Activated CD4-positive, alpha-beta T cell treated with anti-CD3 and anti-CD28 coated beads for 48 hours (primary cell): Measurements from ENCODE around the gene ATE1.
A peak's percentile ranks its signal among the peaks of the same experiment; 100 is the strongest.
"Not testable (repeated sequence)": the region's sequence is repeated elsewhere in the genome, so short reads cannot be mapped to it uniquely, and the experiment has no call there.

Experiments
- DNase-seq: peaks from one replicate; pipeline ENCODE4 v3.0.0-alpha.2; 2020

ATE1 gene

GRCh38 chr10:121927841-121928527 lies at the start of gene ATE1:
Gene ATE1 (minus strand): TSS chr10:121928031. CDS start chr10:121927949, 82 bp downstream.
- DNase-seq = peak; percentile 87

GRCh38 chr10:121976607-121977006 lies 48.8 kb upstream of the ATE1 start:
- DNase-seq = no peak

GRCh38 chr10:121975295-121976086 lies 47.7 kb upstream of the ATE1 start:
- no peak for DNase-seq

- DNase-seq = peak; percentile 83
Measured at GRCh38 chr10:121974535-121975294, 46.9 kb upstream of the ATE1 start, which contains the start of gene NSMCE4A. Gene NSMCE4A (minus strand): TSS chr10:121975217. CDS start chr10:121975165, 52 bp downstream.

- DNase-seq = no peak
Measured at GRCh38 chr10:121974019-121974534, 46.2 kb upstream of the ATE1 start.

- not testable (repeated sequence) for DNase-seq
Measured at GRCh38 chr10:121969086-121969485, 41.3 kb upstream of the ATE1 start.

- no peak for DNase-seq
Measured at GRCh38 chr10:121965996-121966395, 38.2 kb upstream of the ATE1 start.

GRCh38 chr10:121961456-121961855 lies 33.6 kb upstream of the ATE1 start:
- DNase-seq = no peak

GRCh38 chr10:121959671-121960070 lies 31.8 kb upstream of the ATE1 start:
- no peak for DNase-seq

GRCh38 chr10:121956111-121957061 lies 28.6 kb upstream of the ATE1 start:
- DNase-seq = no peak

- no peak for DNase-seq
Measured at GRCh38 chr10:121952226-121952625, 24.4 kb upstream of the ATE1 start.

GRCh38 chr10:121949451-121949850 lies 21.6 kb upstream of the ATE1 start:
- DNase-seq = no peak

- DNase-seq = no peak
Measured at GRCh38 chr10:121949049-121949448, 21.2 kb upstream of the ATE1 start.

- DNase-seq = no peak
Measured at GRCh38 chr10:121947343-121948330, 19.8 kb upstream of the ATE1 start.

- no peak for DNase-seq
Measured at GRCh38 chr10:121942749-121943416, 15.1 kb upstream of the ATE1 start.

GRCh38 chr10:121941532-121941931 lies 13.7 kb upstream of the ATE1 start:
- DNase-seq = no peak

- no peak for DNase-seq
Measured at GRCh38 chr10:121936295-121936694, 8.5 kb upstream of the ATE1 start.

- no peak for DNase-seq
Measured at GRCh38 chr10:121935702-121936101, 7.9 kb upstream of the ATE1 start.

- DNase-seq = not testable (repeated sequence)
Measured at GRCh38 chr10:121930268-121931085, 2.6 kb upstream of the ATE1 start.
